ENCODE measurements around the gene ZEB1.

DNA sequence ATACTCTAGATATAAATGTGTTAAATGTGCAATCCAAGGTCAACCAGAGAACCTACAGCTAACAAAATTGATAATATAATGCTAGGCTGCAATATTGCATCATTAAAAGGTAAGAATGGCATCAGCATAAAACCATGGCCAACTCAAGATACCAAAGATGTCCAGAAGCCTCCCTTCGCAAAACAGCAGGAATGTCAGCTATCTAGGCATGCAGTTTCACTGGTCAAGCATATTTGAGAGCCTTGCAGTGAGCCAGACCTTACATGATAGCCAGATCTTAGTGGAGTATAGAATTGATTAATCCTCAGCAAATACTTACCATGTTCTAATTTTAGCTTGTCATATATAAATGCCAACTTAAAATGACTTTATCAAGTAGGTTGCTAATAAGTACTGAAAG, 138.8 kb downstream of the ZEB1 start:
- TF ChIP-seq, protein P1, sequence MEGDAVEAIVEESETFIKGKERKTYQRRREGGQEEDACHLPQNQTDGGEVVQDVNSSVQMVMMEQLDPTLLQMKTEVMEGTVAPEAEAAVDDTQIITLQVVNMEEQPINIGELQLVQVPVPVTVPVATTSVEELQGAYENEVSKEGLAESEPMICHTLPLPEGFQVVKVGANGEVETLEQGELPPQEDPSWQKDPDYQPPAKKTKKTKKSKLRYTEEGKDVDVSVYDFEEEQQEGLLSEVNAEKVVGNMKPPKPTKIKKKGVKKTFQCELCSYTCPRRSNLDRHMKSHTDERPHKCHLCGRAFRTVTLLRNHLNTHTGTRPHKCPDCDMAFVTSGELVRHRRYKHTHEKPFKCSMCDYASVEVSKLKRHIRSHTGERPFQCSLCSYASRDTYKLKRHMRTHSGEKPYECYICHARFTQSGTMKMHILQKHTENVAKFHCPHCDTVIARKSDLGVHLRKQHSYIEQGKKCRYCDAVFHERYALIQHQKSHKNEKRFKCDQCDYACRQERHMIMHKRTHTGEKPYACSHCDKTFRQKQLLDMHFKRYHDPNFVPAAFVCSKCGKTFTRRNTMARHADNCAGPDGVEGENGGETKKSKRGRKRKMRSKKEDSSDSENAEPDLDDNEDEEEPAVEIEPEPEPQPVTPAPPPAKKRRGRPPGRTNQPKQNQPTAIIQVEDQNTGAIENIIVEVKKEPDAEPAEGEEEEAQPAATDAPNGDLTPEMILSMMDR (IDR thresholded peaks at IDR 0.05; ENCODE audit: low read length): no peak
- TF ChIP-seq EZH2 (optimal IDR thresholded peaks at IDR 0.05; ENCODE audit: low read depth, low read length) (no peak), EZH2phosphoT487 (IDR thresholded peaks at IDR 0.05; ENCODE audit: low read length) (no peak)
